GM23248 (cell line): ENCODE data around the gene LRATD1. TPM values are rescaled to one million over a fixed set of nuclear protein-coding genes. Genes with fewer than 3 reads are reported as not detected.
A peak's percentile ranks its signal among the peaks of the same experiment; 100 is the strongest.

Experiments
- DNase-seq: peaks from one replicate; pipeline ENCODE4 v3.0.0-alpha.2; 2015
- H2AFZ ChIP-seq: fragments of 200-600 bp; sonication (generic); 2 replicates; pipeline ENCODE4 v1.6.1; 2016; ENCODE audit warnings: antibody characterized with exemption
- H3F3A ChIP-seq: fragments of 200-600 bp; sonication (generic); 2 replicates; pipeline ENCODE4 v1.6.1; 2016; ENCODE audit warnings: mild to moderate bottlenecking, antibody characterized with exemption, mixed run types; ENCODE audit not compliant: insufficient read depth
- H3K27ac ChIP-seq: fragments of 200-600 bp; sonication (generic); 2 replicates; pipeline ENCODE4 v1.5.1; 2016; ENCODE audit warnings: mild to moderate bottlenecking
- H3K27me3 ChIP-seq: fragments of 200-600 bp; sonication (generic); replicated peaks from 2 replicates; pipeline ENCODE4 v1.6.1; 2016; ENCODE audit warnings: mild to moderate bottlenecking; ENCODE audit not compliant: insufficient read depth
- H3K36me3 ChIP-seq: fragments of 200-600 bp; sonication (generic); 2 replicates; pipeline ENCODE4 v1.6.1; 2016; ENCODE audit warnings: low read depth, mild to moderate bottlenecking
- H3K4me1 ChIP-seq: fragments of 200-600 bp; sonication (generic); 2 replicates; pipeline ENCODE4 v1.6.1; 2016; ENCODE audit warnings: mild to moderate bottlenecking; ENCODE audit not compliant: insufficient read depth
- H3K4me2 ChIP-seq: fragments of 200-600 bp; sonication (generic); one replicate; pipeline ENCODE4 v1.6.1; 2016; ENCODE audit warnings: mild to moderate bottlenecking; ENCODE audit not compliant: unreplicated experiment
- H3K4me3 ChIP-seq: fragments of 200-600 bp; sonication (generic); 2 replicates; pipeline ENCODE4 v1.5.1; 2016; ENCODE audit warnings: mild to moderate bottlenecking
- H3K79me2 ChIP-seq: fragments of 200-600 bp; sonication (generic); 2 replicates; pipeline ENCODE4 v1.6.1; 2016; ENCODE audit warnings: mild to moderate bottlenecking; ENCODE audit not compliant: insufficient read depth
- H3K9ac ChIP-seq: fragments of 200-600 bp; sonication (generic); 2 replicates; pipeline ENCODE4 v1.6.1; 2016; ENCODE audit warnings: mild to moderate bottlenecking
- H3K9me2 ChIP-seq: fragments of 200-600 bp; sonication (generic); 2 replicates; pipeline ENCODE4 v1.6.1; 2016; ENCODE audit warnings: mixed run types, mild to moderate bottlenecking, moderate library complexity; ENCODE audit not compliant: insufficient read depth
- H3K9me3 ChIP-seq: fragments of 200-600 bp; sonication (generic); one replicate; pipeline ENCODE4 v1.6.1; 2017; ENCODE audit warnings: low read depth
- H4K20me1 ChIP-seq: fragments of 200-600 bp; sonication (generic); 2 replicates; pipeline ENCODE4 v1.6.0; 2016; ENCODE audit not compliant: insufficient read depth
- EZH2 ChIP-seq: fragments of 200-600 bp; sonication (generic); IDR thresholded peaks from 2 replicates; pipeline ENCODE4 v1.6.1; 2018; ENCODE audit warnings: antibody characterized with exemption, mild to moderate bottlenecking; ENCODE audit not compliant: insufficient read depth, poor library complexity, severe bottlenecking
- EZH2phosphoT487 ChIP-seq: fragments of 200-600 bp; sonication (generic); IDR thresholded peaks from 2 replicates; pipeline ENCODE4 v1.6.1; 2018; ENCODE audit warnings: antibody characterized with exemption, moderate library complexity, mild to moderate bottlenecking, low read depth; ENCODE audit not compliant: insufficient read depth
- WGBS, 2 experiments: methylation state at CpG; one replicate each; pipeline ENCODE4 v1.1.6; 2015 to 2017; ENCODE audit warnings: low lambda C conversion rate in 2 of 2, low coverage in 1 of 2; ENCODE audit errors: missing lambda C conversion rate in 2 of 2; 5-methylcytosine and 5-hydroxymethylcytosine counted together
- in situ Hi-C: fragments of 300-500 bp; cut with MboI; formaldehyde crosslinking; loops from 2 replicates; pipeline ENCODE4 v1.15.0; 2020
- polyA plus RNA-seq: library from polyadenylated mRNA; unstranded; fragments of >200 nt; fragmentation: Nextera tagmentation; extraction: Ambion mirVana; gene quantifications from 2 replicates; pipeline ENCODE4 v1.2.1, GENCODE V29; 2016
- total RNA-seq: library from RNA; depleted of rRNA; stranded (reverse); fragments of >200 nt; shearing (Covaris generic); gene quantifications from 2 replicates; pipeline ENCODE4 v1.2.3, GENCODE V29; 2014

Gene LRATD1
- total and polyA plus RNA-seq, 2 experiments from 2014 or later = 1.2 to 1.3 TPM

DNA sequence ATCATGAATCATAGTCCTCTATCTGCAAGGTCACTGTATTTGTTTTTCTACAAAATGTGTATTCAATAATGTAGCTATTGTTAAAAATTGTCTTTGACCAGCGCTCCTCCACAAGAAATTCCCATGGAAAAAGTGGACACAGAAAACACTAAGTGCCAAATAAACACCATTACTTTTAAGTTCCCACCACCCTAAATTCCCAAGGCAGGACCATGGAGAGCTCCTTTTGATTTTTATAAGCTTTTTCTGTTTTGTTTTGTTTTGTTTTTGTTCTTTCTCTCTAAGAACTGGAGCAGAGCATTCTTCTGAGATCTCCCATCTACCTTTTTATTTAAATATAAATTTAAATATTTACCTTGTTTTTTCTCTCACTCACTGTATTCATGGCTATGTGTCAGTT is 44.5 kb downstream of the LRATD1 start:
- no peak for TF ChIP-seq EZH2phosphoT487
- TF ChIP-seq EZH2 = no peak
- in situ Hi-C loops = no loop called here
- H3K79me2 ChIP-seq = no peaks in the 10 kb centered on the region

DNA sequence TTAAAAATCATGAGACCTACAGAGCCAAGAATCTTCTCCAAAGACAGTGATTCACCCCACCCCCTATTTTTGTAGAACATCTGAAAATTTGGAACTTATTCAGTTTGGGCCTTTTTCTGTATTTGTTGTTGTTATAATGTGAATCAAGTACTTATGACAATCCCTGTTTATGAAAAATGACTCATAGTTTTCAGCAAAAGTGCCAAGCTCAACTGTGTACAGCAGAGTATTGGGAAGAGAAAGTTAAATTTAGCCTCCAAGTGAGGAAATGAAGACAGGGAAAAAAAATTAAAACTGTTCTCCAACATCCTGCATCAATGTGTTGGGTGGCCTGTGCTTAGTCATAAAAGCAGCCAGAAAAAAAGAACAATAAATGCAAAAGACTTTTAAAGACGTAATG is 46.2 kb downstream of the LRATD1 start:
- TF ChIP-seq EZH2phosphoT487 (no peak), EZH2 (no peak)
- Histone ChIP-seq H3K9me3 (no peaks in the 10 kb centered on the region), H3K4me1 (no peaks in the 10 kb centered on the region), H4K20me1 (no peaks in the 10 kb centered on the region), H3K4me2 (no peak overlapping the region), H3K27ac (no peak overlapping the region), H3K9me2 (no peaks in the 10 kb centered on the region), H3K4me3 (no peak overlapping the region), H3K79me2 (no peaks in the 10 kb centered on the region), H3K27me3 (no peaks in the 10 kb centered on the region), H3K36me3 (no peaks in the 10 kb centered on the region), H2AFZ (no peak overlapping the region), H3F3A (no peaks in the 10 kb centered on the region), H3K9ac (no peak overlapping the region)
- in situ Hi-C loops = no loop called here
- DNase-seq = peak; percentile 5
- WGBS, 2 experiments = 0 to 3% methylated on average over 1 of the region's 1 CpG

More for the DNA sequence above, 44.5 kb downstream of the LRATD1 start:
- Histone ChIP-seq H3K9me2 (no peaks in the 10 kb centered on the region), H3K4me2 (no peak overlapping the region), H3K27ac (no peak overlapping the region), H3K9ac (no peak overlapping the region), H3F3A (no peaks in the 10 kb centered on the region), H3K9me3 (no peaks in the 10 kb centered on the region), H3K4me3 (no peak overlapping the region), H2AFZ (no peak overlapping the region), H3K27me3 (no peaks in the 10 kb centered on the region), H3K4me1 (no peaks in the 10 kb centered on the region), H4K20me1 (no peaks in the 10 kb centered on the region), H3K36me3 (no peaks in the 10 kb centered on the region)
- 18 to 29% methylated on average over 1 of the region's 1 CpG for WGBS, 2 experiments
- peak; percentile 9 for DNase-seq

DNA sequence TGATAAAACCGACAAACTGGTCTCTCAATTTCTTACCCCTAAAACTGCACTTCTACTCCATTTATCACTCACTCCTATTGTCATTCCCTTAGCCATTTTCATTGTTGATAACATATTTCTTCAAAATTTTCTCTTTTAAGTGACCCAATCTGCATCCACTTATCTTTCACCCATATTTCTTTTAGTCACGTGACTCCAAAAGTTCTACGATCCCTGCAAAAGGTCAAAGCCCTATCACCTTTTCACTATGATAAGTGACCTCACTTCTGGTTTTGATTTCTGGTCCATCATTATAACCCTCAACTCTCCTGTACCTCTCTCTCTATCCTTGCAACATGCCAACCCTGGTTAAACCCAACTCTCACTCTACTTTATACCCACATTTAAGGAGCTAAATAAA is 49.1 kb downstream of the LRATD1 start:
- Histone ChIP-seq H3K27ac (no peak overlapping the region), H3K27me3 (no peaks in the 10 kb centered on the region), H3K36me3 (no peaks in the 10 kb centered on the region), H3K9me2 (no peaks in the 10 kb centered on the region), H3K4me1 (no peaks in the 10 kb centered on the region), H3K9ac (no peak overlapping the region), H3K4me3 (no peak overlapping the region), H4K20me1 (no peaks in the 10 kb centered on the region), H3K9me3 (no peaks in the 10 kb centered on the region), H3K79me2 (no peaks in the 10 kb centered on the region), H3F3A (no peaks in the 10 kb centered on the region), H2AFZ (no peak overlapping the region), H3K4me2 (no peak overlapping the region)
- WGBS, 2 experiments = 38 to 44% methylated on average over 3 of the region's 3 CpGs
- in situ Hi-C loops = no loop called here
- no peak for DNase-seq
- TF ChIP-seq EZH2phosphoT487 = no peak
- TF ChIP-seq EZH2 = no peak
